ENCODE data around the gene EHBP1.

EHBP1 gene

DNA sequence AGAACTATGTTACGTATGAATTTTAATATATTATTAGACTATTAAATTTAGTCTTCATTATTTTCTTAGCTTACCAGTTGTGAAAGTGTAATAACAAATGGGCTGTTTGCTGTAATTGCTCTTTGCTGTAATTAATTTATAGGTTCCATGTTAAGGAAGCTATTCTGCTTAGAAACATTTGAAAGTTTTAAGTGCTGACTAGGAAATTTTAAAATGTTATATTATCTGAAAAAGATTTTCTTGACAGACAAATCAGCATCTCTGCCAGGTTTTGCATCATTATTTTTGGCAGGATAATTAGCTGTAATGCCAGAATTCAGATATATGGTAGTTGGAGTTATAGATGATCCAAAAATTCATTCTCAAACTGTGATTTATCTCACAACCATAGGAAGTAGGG is 387.3 kb downstream of the EHBP1 start:
- DNase-seq = no peak

DNA sequence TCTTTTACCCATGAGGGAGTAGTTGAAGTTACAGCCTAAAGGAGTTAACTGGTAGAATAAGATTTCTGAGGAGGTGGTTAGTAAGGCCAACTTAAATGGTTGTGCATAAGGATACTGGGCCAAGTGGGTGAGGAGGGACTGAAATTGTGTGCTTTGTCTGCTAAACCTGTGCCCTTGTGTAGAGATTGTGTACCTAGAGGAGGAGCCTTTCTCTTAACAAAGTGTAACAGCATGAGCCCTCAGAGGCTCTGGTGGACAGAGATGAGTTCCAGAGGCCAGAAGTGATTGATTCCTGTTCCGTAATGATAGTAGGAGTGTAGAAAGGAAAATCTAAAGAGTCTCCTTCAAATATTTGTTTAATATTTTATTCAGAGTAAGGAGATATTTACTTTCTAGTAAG is 388.0 kb downstream of the EHBP1 start:
- no peak for DNase-seq
